CD4-positive, alpha-beta memory T cell (primary cell): ENCODE measurements around the gene TMUB2. TPM values are rescaled to one million over a fixed set of nuclear protein-coding genes. Genes with fewer than 3 reads are reported as not detected.
A peak's percentile ranks its signal among the peaks of the same experiment; 100 is the strongest.
"Not testable (repeated sequence)": the region's sequence is repeated elsewhere in the genome, so short reads cannot be mapped to it uniquely, and the experiment has no call there.

Experiments
- CTCF ChIA-PET: fragments of 350-600 bp; sonication (Branson Sonifier 250); formaldehyde crosslinking; loops from one replicate; lab custom pipeline; 2021; ENCODE audit warnings: inconsistent platforms; ENCODE audit not compliant: partially characterized antibody; lab: Charles Lee
- POLR2A ChIA-PET: fragments of 350-600 bp; sonication (Branson Sonifier 250); formaldehyde crosslinking; loops from one replicate; lab custom pipeline; 2021; ENCODE audit not compliant: partially characterized antibody; lab: Charles Lee
- DNase-seq, 5 donors: peaks; one replicate each; pipeline versions ENCODE4 v3.0.0 to v3.0.0-alpha.2; 2020 to 2022; ENCODE audit warnings: mixed read lengths in 1 of 5
- H3K27ac ChIP-seq: one replicate; pipeline ENCODE4 v1.7.0; 2013; ENCODE audit warnings: low read depth, low read length
- H3K27me3 ChIP-seq: 2 replicates; pipeline ENCODE4 v1.7.0; 2013; ENCODE audit warnings: mild to moderate bottlenecking, low read length, moderate library complexity; ENCODE audit not compliant: insufficient read depth
- H3K36me3 ChIP-seq: 2 replicates; pipeline ENCODE4 v1.7.0; 2013; ENCODE audit warnings: mild to moderate bottlenecking, low read length, moderate library complexity; ENCODE audit not compliant: insufficient read depth
- H3K4me1 ChIP-seq: 2 replicates; pipeline ENCODE4 v1.7.0; 2013; ENCODE audit warnings: mild to moderate bottlenecking, low read length, moderate library complexity; ENCODE audit not compliant: insufficient read depth
- H3K4me3 ChIP-seq, 2 donors: one replicate each; pipeline ENCODE4 v1.7.0; 2013; ENCODE audit warnings: low read length in 2 of 2, mild to moderate bottlenecking in 1 of 2
- H3K9me3 ChIP-seq, 2 donors: one replicate each; pipeline ENCODE4 v1.7.0; 2013; ENCODE audit warnings: low read length in 2 of 2, control low read depth in 1 of 2; ENCODE audit not compliant: control insufficient read depth in 1 of 2
- H3K27ac Mint-ChIP-seq, 7 donors: one replicate each; pipeline ENCODE4 v1.8.0; 2020 to 2021; ENCODE audit warnings: mixed read lengths in 7 of 7, mild to moderate bottlenecking in 6 of 7, inconsistent platforms in 3 of 7, moderate library complexity in 3 of 7
- H3K27me3 Mint-ChIP-seq, 2 donors: one replicate each; pipeline ENCODE4 v1.8.0; 2020 to 2021; ENCODE audit warnings: mixed read lengths in 2 of 2
- H3K36me3 Mint-ChIP-seq, 2 donors: one replicate each; pipeline ENCODE4 v1.8.0; 2020 to 2021; ENCODE audit warnings: mixed read lengths in 2 of 2, inconsistent platforms in 1 of 2, mild to moderate bottlenecking in 1 of 2
- H3K4me1 Mint-ChIP-seq, 4 donors: one replicate each; pipeline ENCODE4 v1.8.0; 2020 to 2021; ENCODE audit warnings: mixed read lengths in 4 of 4, mild to moderate bottlenecking in 1 of 4
- H3K4me3 Mint-ChIP-seq, 8 donors: one replicate each; pipeline ENCODE4 v1.8.0; 2020 to 2021; ENCODE audit warnings: mixed read lengths in 8 of 8, mild to moderate bottlenecking in 7 of 8, moderate library complexity in 6 of 8, inconsistent platforms in 3 of 8
- H3K9me3 Mint-ChIP-seq, 8 donors: one replicate each; pipeline ENCODE4 v1.8.0; 2020 to 2021; ENCODE audit warnings: mixed read lengths in 8 of 8, mild to moderate bottlenecking in 5 of 8, inconsistent platforms in 3 of 8, moderate library complexity in 1 of 8
- intact Hi-C: fragments of 100-400 bp; cut with micrococcal nuclease; formaldehyde crosslinking; loops from one replicate; pipeline ENCODE4 v1.15.1; 2023
- polyA plus RNA-seq, 2 donors: library from polyadenylated mRNA; unstranded; fragments of 300-500 nt; fragmentation: Illumina TruSeq; gene quantifications; one replicate each; pipeline ENCODE4 v1.2.3, GENCODE V29; 2021
- total RNA-seq, 2 experiments: library from RNA; stranded (reverse); gene quantifications; one replicate each; pipeline ENCODE4 v1.2.3, GENCODE V29; 2021

The TMUB2 gene
- total and polyA plus RNA-seq, 4 experiments from 2014 or later = 35.3 to 47.9 (median 40.4) TPM

GRCh38 chr17:44147812-44148211 lies 39.0 kb upstream of the TMUB2 start:
- Mint-ChIP-seq H3K4me1 (no peaks in the 10 kb centered on the region), H3K36me3 (no peaks in the 10 kb centered on the region), H3K4me3 (no peak overlapping the region), H3K9me3 (no peaks in the 10 kb centered on the region), H3K27me3 (no peaks in the 10 kb centered on the region), H3K27ac (no peak overlapping the region)
- no peaks in the 10 kb centered on the region for H3K36me3 ChIP-seq
- no peaks in the 10 kb centered on the region for H3K9me3 ChIP-seq
- ChIA-PET CTCF (no interaction called here), POLR2A (no interaction called here)
- H3K27me3 ChIP-seq = no peaks in the 10 kb centered on the region
- H3K27ac ChIP-seq = no peak overlapping the region
- H3K4me1 ChIP-seq = no peaks in the 10 kb centered on the region
- no peak overlapping the region for H3K4me3 ChIP-seq
- DNase-seq = no peak
- intact Hi-C loops = no loop called here

- H3K36me3 Mint-ChIP-seq, H3K9me3 Mint-ChIP-seq, DNase-seq, H3K4me1 Mint-ChIP-seq, H3K27ac Mint-ChIP-seq, H3K36me3 ChIP-seq, H3K4me3 Mint-ChIP-seq, H3K9me3 ChIP-seq, intact Hi-C loops, H3K27me3 Mint-ChIP-seq, H3K27ac ChIP-seq, H3K4me1 ChIP-seq, H3K27me3 ChIP-seq, H3K4me3 ChIP-seq: not testable (repeated sequence)
- ChIA-PET POLR2A (interaction anchor here (0.6 to 1.0 kb wide), 2 partner anchors 37 to 76 kb away, joined by 3 read pairs; partner anchors contain the start of gene TMUB2), CTCF (interaction anchor here (1.5 kb wide), 2 partner anchors 9 to 19 kb away, joined by 4 read pairs; no protein-coding TSS in a partner anchor)
Observed at GRCh38 chr17:44149066-44149465, 37.7 kb upstream of the TMUB2 start.

GRCh38 chr17:44149750-44150329 lies 36.9 kb upstream of the TMUB2 start:
- no peaks in the 10 kb centered on the region for H3K4me1 ChIP-seq
- Mint-ChIP-seq H3K4me3 (no peak overlapping the region), H3K27ac (peak overlapping the region in 2 of 7 donors; percentile 79 to 84), H3K36me3 (no peaks in the 10 kb centered on the region), H3K4me1 (no peaks in the 10 kb centered on the region), H3K9me3 (no peaks in the 10 kb centered on the region), H3K27me3 (no peaks in the 10 kb centered on the region)
- H3K36me3 ChIP-seq = no peaks in the 10 kb centered on the region
- intact Hi-C loops = no loop called here
- DNase-seq = no peak
- CTCF ChIA-PET = interaction anchor here (1.5 kb wide), 2 partner anchors 10 to 19 kb away, joined by 4 read pairs; no protein-coding TSS in a partner anchor
- H3K27ac ChIP-seq = no peak overlapping the region
- POLR2A ChIA-PET = interaction anchor here (0.6 kb wide), 1 partner anchor 940 kb away, joined by 3 read pairs; no protein-coding TSS in a partner anchor
- H3K27me3 ChIP-seq = no peaks in the 10 kb centered on the region
- no peak overlapping the region for H3K4me3 ChIP-seq
- no peaks in the 10 kb centered on the region for H3K9me3 ChIP-seq

- H3K4me1 Mint-ChIP-seq = no peaks in the 10 kb centered on the region
- H3K4me3 ChIP-seq = no peak overlapping the region
- no peaks in the 10 kb centered on the region for H3K27me3 Mint-ChIP-seq
- intact Hi-C loops = no loop called here
- H3K4me1 ChIP-seq = no peaks in the 10 kb centered on the region
- POLR2A ChIA-PET = no interaction called here
- H3K27ac ChIP-seq = no peak overlapping the region
- CTCF ChIA-PET = no interaction called here
- no peak for DNase-seq
- H3K36me3 Mint-ChIP-seq = no peaks in the 10 kb centered on the region
- no peak overlapping the region for H3K4me3 Mint-ChIP-seq
- no peaks in the 10 kb centered on the region for H3K9me3 Mint-ChIP-seq
- H3K36me3 ChIP-seq = no peaks in the 10 kb centered on the region
- no peaks in the 10 kb centered on the region for H3K27me3 ChIP-seq
- H3K9me3 ChIP-seq = no peaks in the 10 kb centered on the region
- no peak overlapping the region for H3K27ac Mint-ChIP-seq
Observed at GRCh38 chr17:44152875-44153274, 33.9 kb upstream of the TMUB2 start.

GRCh38 chr17:44155488-44155887 lies 31.3 kb upstream of the TMUB2 start:
- H3K9me3 ChIP-seq = no peaks in the 10 kb centered on the region
- Mint-ChIP-seq H3K4me1 (peaks cover 5 to 8% (median 7%) of the 10 kb centered on the region in 4 donors), H3K27me3 (no peaks in the 10 kb centered on the region), H3K36me3 (no peaks in the 10 kb centered on the region), H3K27ac (peak overlapping the region in 1 of 7 donors; percentile 15), H3K9me3 (no peaks in the 10 kb centered on the region), H3K4me3 (no peak overlapping the region)
- no peaks in the 10 kb centered on the region for H3K36me3 ChIP-seq
- peaks cover 9% of the 10 kb centered on the region for H3K4me1 ChIP-seq
- no peak overlapping the region for H3K27ac ChIP-seq
- H3K4me3 ChIP-seq = no peak overlapping the region
- intact Hi-C loops = no loop called here
- CTCF ChIA-PET = no interaction called here
- H3K27me3 ChIP-seq = no peaks in the 10 kb centered on the region
- no peak for DNase-seq
- POLR2A ChIA-PET = no interaction called here

GRCh38 chr17:44159519-44160210 lies 27.1 kb upstream of the TMUB2 start:
- Histone ChIP-seq H3K27ac (peak overlapping the region; percentile 36), H3K9me3 (no peaks in the 10 kb centered on the region), H3K27me3 (no peaks in the 10 kb centered on the region), H3K4me3 (no peak overlapping the region), H3K36me3 (no peaks in the 10 kb centered on the region), H3K4me1 (peaks cover 9% of the 10 kb centered on the region)
- Mint-ChIP-seq H3K9me3 (no peaks in the 10 kb centered on the region), H3K4me3 (peak overlapping the region in 6 of 8 donors; percentile 6 to 50 (median 30)), H3K36me3 (no peaks in the 10 kb centered on the region), H3K4me1 (peaks cover 5 to 8% (median 7%) of the 10 kb centered on the region in 4 donors), H3K27ac (peak overlapping the region in 6 of 7 donors; percentile 49 to 85 (median 68)), H3K27me3 (no peaks in the 10 kb centered on the region)
- intact Hi-C loops = no loop called here
- ChIA-PET POLR2A (interaction anchor here (1.4 kb wide), 1 partner anchor 27 kb away, joined by 3 read pairs; the partner anchor contains the start of gene TMUB2), CTCF (interaction anchor here (1.8 kb wide), 1 partner anchor 9 kb away, joined by 6 read pairs; no protein-coding TSS in a partner anchor)
- peak; percentile 18 to 74 (median 26) for DNase-seq

GRCh38 chr17:44164476-44164875 lies 22.3 kb upstream of the TMUB2 start:
- Histone ChIP-seq H3K27ac (no peak overlapping the region), H3K4me1 (peaks cover 11% of the 10 kb centered on the region), H3K36me3 (no peaks in the 10 kb centered on the region), H3K9me3 (no peaks in the 10 kb centered on the region), H3K4me3 (no peak overlapping the region), H3K27me3 (no peaks in the 10 kb centered on the region)
- H3K4me3 Mint-ChIP-seq = no peak overlapping the region
- no peaks in the 10 kb centered on the region for H3K27me3 Mint-ChIP-seq
- H3K4me1 Mint-ChIP-seq = peaks cover 7 to 16% (median 12%) of the 10 kb centered on the region in 4 donors
- no peak overlapping the region for H3K27ac Mint-ChIP-seq
- intact Hi-C loops = no loop called here
- no peak for DNase-seq
- POLR2A ChIA-PET = no interaction called here
- H3K9me3 Mint-ChIP-seq = no peaks in the 10 kb centered on the region
- CTCF ChIA-PET = interaction anchor here (0.6 to 1.0 kb wide), 2 partner anchors 43 to 45 kb away, joined by 3 read pairs; no protein-coding TSS in a partner anchor
- no peaks in the 10 kb centered on the region for H3K36me3 Mint-ChIP-seq
